Stimulated activated naive CD8-positive, alpha-beta T cell treated with anti-CD3 and anti-CD28 coated beads, Interleukin-15, Interleukin-2, amounts not matched to agents 100 ng/mL and 50 ng/mL, for 24 hours (primary cell): Measurements from ENCODE around the gene ARID1B.

Experiments used
- H3K27ac Mint-ChIP-seq: one replicate; pipeline ENCODE4 v1.8.0; 2021; ENCODE audit warnings: mild to moderate bottlenecking, mixed read lengths
- H3K27me3 Mint-ChIP-seq: one replicate; pipeline ENCODE4 v1.8.0; 2021; ENCODE audit warnings: mixed read lengths
- H3K36me3 Mint-ChIP-seq: one replicate; pipeline ENCODE4 v1.8.0; 2021; ENCODE audit warnings: low read depth, mixed read lengths
- H3K4me1 Mint-ChIP-seq: one replicate; pipeline ENCODE4 v1.8.0; 2021; ENCODE audit warnings: low read depth, mixed read lengths
- H3K4me3 Mint-ChIP-seq: one replicate; pipeline ENCODE4 v1.8.0; 2021; ENCODE audit warnings: mild to moderate bottlenecking, mixed read lengths
- H3K9me3 Mint-ChIP-seq: one replicate; pipeline ENCODE4 v1.8.0; 2021; ENCODE audit warnings: mixed read lengths

Gene ARID1B

GRCh38 chr6:156897907-156898531 is 120.8 kb downstream of the ARID1B start:
- H3K9me3 Mint-ChIP-seq: no peaks in the 10 kb centered on the region
- peaks cover 8% of the 10 kb centered on the region for H3K36me3 Mint-ChIP-seq
- H3K4me3 Mint-ChIP-seq: no peak overlapping the region
- no peak overlapping the region for H3K27ac Mint-ChIP-seq
- H3K4me1 Mint-ChIP-seq: peaks cover 72% of the 10 kb centered on the region
- H3K27me3 Mint-ChIP-seq: no peaks in the 10 kb centered on the region

- Mint-ChIP-seq H3K9me3 (no peaks in the 10 kb centered on the region), H3K36me3 (peaks cover 12% of the 10 kb centered on the region), H3K27me3 (no peaks in the 10 kb centered on the region), H3K4me1 (peaks cover 64% of the 10 kb centered on the region), H3K4me3 (no peak overlapping the region), H3K27ac (no peak overlapping the region)
Observed at GRCh38 chr6:156899071-156899470, 121.9 kb downstream of the ARID1B start.

- Mint-ChIP-seq H3K4me3 (no peak overlapping the region), H3K36me3 (peaks cover 15% of the 10 kb centered on the region), H3K27ac (no peak overlapping the region), H3K9me3 (no peaks in the 10 kb centered on the region), H3K27me3 (no peaks in the 10 kb centered on the region), H3K4me1 (peaks cover 59% of the 10 kb centered on the region)
Observed at GRCh38 chr6:156899532-156900135, 122.5 kb downstream of the ARID1B start.

GRCh38 chr6:156900292-156900691 is 123.1 kb downstream of the ARID1B start:
- Mint-ChIP-seq H3K27ac (peak overlapping the region; percentile 36), H3K27me3 (no peaks in the 10 kb centered on the region), H3K4me3 (no peak overlapping the region), H3K4me1 (peaks cover 54% of the 10 kb centered on the region), H3K9me3 (no peaks in the 10 kb centered on the region), H3K36me3 (peaks cover 15% of the 10 kb centered on the region)

GRCh38 chr6:156901309-156902019 is 124.3 kb downstream of the ARID1B start:
- Mint-ChIP-seq H3K9me3 (no peaks in the 10 kb centered on the region), H3K36me3 (peaks cover 20% of the 10 kb centered on the region), H3K4me3 (no peak overlapping the region), H3K4me1 (peaks cover 49% of the 10 kb centered on the region), H3K27me3 (no peaks in the 10 kb centered on the region), H3K27ac (no peak overlapping the region)

GRCh38 chr6:156902782-156903181 is 125.6 kb downstream of the ARID1B start:
- peaks cover 48% of the 10 kb centered on the region for H3K4me1 Mint-ChIP-seq
- no peak overlapping the region for H3K4me3 Mint-ChIP-seq
- H3K36me3 Mint-ChIP-seq: peaks cover 24% of the 10 kb centered on the region
- no peaks in the 10 kb centered on the region for H3K9me3 Mint-ChIP-seq
- H3K27me3 Mint-ChIP-seq: no peaks in the 10 kb centered on the region
- no peak overlapping the region for H3K27ac Mint-ChIP-seq

DNA sequence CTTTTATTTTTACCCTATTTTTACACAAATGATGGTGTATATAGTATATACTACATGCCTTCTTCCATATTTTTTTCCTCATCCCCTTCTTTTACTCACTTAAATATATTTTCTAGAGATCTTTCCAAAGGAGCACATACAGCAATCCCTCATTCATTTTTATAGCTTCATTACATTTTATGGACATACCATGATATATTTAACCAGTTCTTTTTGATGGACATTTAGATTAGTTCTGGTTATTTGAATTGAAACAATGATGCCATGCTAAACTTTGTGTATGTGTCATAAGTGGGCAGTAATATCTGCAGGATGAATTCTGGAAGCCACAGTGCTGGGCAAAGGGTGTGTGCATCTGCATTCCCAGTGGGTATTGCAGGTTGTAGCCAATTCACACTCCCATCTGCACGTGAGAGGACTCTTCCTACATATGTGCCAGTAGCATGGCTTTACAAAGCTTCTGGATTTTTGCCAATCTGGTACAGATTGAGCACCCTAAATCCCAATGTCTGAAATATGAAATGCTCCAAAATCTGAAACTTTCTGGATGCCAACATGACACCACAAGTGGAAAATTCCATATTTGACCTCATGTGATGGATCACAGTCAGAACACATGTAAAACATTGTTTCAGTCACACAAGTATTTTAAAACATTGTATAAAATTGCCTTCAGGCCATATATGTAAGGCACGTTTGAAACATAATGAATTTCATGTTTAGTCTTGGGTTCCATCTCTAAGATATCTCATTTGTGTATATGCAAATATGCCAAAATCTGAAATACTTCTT is 127.2 kb downstream of the ARID1B start:
- H3K36me3 Mint-ChIP-seq: peaks cover 27% of the 10 kb centered on the region
- peaks cover 46% of the 10 kb centered on the region for H3K4me1 Mint-ChIP-seq
- no peaks in the 10 kb centered on the region for H3K27me3 Mint-ChIP-seq
- H3K27ac Mint-ChIP-seq: no peak overlapping the region
- no peak overlapping the region for H3K4me3 Mint-ChIP-seq
- no peaks in the 10 kb centered on the region for H3K9me3 Mint-ChIP-seq

DNA sequence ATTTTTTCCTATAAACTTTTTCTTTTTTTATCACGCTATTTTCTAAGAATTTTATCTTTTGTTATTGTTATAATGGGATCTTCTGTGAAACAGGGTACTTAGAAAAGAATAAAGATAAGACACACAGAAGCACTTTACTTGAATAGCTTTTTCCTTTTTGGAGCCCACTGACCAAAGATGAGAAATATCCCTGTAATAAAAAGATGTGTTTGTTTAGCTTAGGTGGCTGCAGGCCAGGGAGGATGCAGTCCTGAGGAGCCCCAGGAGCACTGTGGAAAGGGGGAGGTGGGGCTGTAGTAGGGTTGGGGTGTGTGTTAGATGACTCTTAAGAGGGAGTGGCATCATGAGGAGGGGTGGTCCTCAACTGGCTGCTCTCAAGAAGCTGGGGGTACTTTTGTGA is 128.6 kb downstream of the ARID1B start:
- peaks cover 27% of the 10 kb centered on the region for H3K36me3 Mint-ChIP-seq
- H3K4me1 Mint-ChIP-seq: peaks cover 47% of the 10 kb centered on the region
- no peaks in the 10 kb centered on the region for H3K27me3 Mint-ChIP-seq
- no peak overlapping the region for H3K4me3 Mint-ChIP-seq
- no peaks in the 10 kb centered on the region for H3K9me3 Mint-ChIP-seq
- peak overlapping the region; percentile 58 for H3K27ac Mint-ChIP-seq

GRCh38 chr6:156906451-156906850 is 129.3 kb downstream of the ARID1B start:
- no peaks in the 10 kb centered on the region for H3K27me3 Mint-ChIP-seq
- no peak overlapping the region for H3K27ac Mint-ChIP-seq

GRCh38 chr6:156909212-156910010 is 132.2 kb downstream of the ARID1B start:
- Mint-ChIP-seq H3K27ac (no peak overlapping the region), H3K9me3 (no peaks in the 10 kb centered on the region), H3K36me3 (peaks cover 15% of the 10 kb centered on the region), H3K4me3 (no peak overlapping the region), H3K4me1 (peaks cover 55% of the 10 kb centered on the region), H3K27me3 (no peaks in the 10 kb centered on the region)

More at GRCh38 chr6:156906451-156906850, 129.3 kb downstream of the ARID1B start:
- peaks cover 47% of the 10 kb centered on the region for H3K4me1 Mint-ChIP-seq
- no peak overlapping the region for H3K4me3 Mint-ChIP-seq
- H3K9me3 Mint-ChIP-seq: no peaks in the 10 kb centered on the region
- H3K36me3 Mint-ChIP-seq: peaks cover 26% of the 10 kb centered on the region

DNA sequence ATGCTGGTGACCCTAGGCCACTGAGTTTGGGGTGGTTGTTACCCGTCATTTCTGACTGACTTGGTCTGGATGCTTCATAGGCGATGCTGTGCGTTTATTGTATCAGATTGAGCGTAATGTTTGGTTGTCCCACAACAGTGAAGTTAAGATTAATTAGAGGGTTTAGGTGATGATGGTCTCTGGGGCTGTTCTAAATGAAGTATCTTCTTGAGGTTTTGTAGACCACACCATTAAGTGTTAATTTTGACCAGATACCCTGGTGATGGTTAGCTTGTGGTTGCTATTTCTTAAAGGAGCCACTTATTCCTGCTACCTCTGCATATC is 132.8 kb downstream of the ARID1B start:
- H3K4me3 Mint-ChIP-seq: no peak overlapping the region
- peaks cover 60% of the 10 kb centered on the region for H3K4me1 Mint-ChIP-seq

GRCh38 chr6:156910938-156911337 is 133.8 kb downstream of the ARID1B start:
- Mint-ChIP-seq H3K27ac (no peak overlapping the region), H3K9me3 (no peaks in the 10 kb centered on the region), H3K27me3 (no peaks in the 10 kb centered on the region), H3K4me3 (no peak overlapping the region), H3K36me3 (peaks cover 12% of the 10 kb centered on the region), H3K4me1 (peaks cover 63% of the 10 kb centered on the region)

More for the DNA sequence above, 132.8 kb downstream of the ARID1B start:
- Mint-ChIP-seq H3K36me3 (peaks cover 15% of the 10 kb centered on the region), H3K27ac (no peak overlapping the region), H3K9me3 (no peaks in the 10 kb centered on the region), H3K27me3 (no peaks in the 10 kb centered on the region)

GRCh38 chr6:156911581-156911980 is 134.4 kb downstream of the ARID1B start:
- Mint-ChIP-seq H3K4me1 (peaks cover 70% of the 10 kb centered on the region), H3K9me3 (no peaks in the 10 kb centered on the region), H3K36me3 (peaks cover 10% of the 10 kb centered on the region), H3K27ac (no peak overlapping the region), H3K4me3 (no peak overlapping the region), H3K27me3 (no peaks in the 10 kb centered on the region)

DNA sequence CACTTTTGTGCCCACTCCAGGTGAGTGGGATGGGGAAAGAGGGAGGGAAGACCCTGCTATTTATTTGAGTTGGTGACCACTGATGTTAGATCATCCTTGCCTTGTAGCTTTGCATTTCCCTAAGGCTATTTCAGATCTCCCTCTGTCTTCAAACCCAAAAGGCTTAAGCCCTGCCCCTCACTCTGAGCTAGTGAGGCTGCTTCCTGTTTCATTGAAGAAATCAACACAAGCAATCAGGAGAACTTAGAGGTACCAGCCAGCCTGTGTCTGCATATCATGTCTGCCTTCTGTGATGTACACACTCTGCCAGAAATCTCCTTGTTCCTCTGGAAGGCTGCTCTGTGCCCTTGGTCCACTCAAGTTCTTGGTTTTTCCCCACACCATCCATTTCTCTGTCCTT is 135.3 kb downstream of the ARID1B start:
- H3K27me3 Mint-ChIP-seq: no peaks in the 10 kb centered on the region
- H3K4me3 Mint-ChIP-seq: no peak overlapping the region
- H3K36me3 Mint-ChIP-seq: peaks cover 7% of the 10 kb centered on the region
- no peaks in the 10 kb centered on the region for H3K9me3 Mint-ChIP-seq
- H3K4me1 Mint-ChIP-seq: peaks cover 72% of the 10 kb centered on the region
- peak overlapping the region; percentile 3 for H3K27ac Mint-ChIP-seq
